NK-92 (cell line): ENCODE data around the gene S100B.

Experiments
- DNase-seq: peaks from one replicate; lab custom pipeline; 2025; ENCODE audit not compliant: unreplicated experiment; lab: John Stamatoyannopoulos, UW

The S100B gene

DNA sequence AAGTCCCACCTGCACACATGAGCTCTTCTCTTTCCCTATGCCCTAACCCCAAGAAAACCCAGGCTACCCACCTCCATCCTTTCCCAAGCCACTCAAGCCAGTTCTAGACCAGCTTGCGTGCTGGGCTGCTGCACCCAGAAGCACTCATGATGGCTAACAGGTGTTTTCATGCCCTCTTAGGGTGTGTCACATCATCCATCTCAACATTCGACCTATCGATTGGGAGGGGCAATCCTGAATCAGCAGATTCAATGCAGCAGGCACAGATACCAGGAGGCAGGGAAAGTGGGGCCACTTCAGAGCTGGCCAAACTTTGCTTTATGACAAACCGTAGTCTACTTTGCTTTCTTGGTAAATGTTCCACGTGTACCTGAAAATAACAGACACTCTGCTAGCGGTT lies 24.0 kb upstream of the S100B start:
- DNase-seq = no peak

DNA sequence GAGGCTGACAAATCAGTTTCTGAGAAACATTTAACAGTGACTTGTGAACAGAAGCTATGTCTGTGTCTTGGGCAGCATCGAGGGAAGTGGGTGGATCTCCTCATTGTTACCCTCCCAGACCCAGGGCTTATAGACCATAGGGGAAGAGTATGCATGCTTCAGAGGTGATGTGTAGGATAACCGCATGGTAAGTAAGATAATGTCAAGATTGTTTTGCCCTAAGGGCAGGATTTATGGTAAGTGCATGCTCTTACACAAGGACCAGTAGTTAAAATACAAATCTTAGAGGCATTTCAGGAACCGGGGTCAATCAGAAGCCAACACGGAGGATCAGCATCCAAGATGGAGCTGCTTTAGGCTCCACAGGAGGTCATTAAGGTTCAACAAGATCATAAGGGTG lies 22.8 kb upstream of the S100B start:
- no peak for DNase-seq

- no peak for DNase-seq
Observed at GRCh38 chr21:46626975-46627501, 22.2 kb upstream of the S100B start.

DNA sequence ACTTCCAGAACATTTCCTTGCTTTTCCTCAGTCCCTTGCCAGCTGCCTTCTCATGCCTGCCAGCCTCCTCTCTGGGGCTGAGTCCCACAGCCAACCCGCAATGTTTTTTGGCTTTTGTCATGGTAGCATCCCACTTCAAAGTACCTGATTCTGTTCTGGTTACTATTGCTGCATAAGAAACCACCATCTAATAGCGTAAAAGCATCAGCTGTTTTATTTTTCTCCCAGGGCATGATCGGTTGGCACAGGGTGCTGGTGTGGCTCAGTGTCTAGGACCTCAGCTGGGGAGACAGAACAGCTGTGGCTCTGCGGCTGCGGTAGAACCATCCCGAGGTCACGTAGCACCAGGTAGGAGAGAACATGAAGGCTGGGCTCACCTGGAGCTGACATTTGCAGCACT lies 21.7 kb upstream of the S100B start:
- no peak for DNase-seq

DNA sequence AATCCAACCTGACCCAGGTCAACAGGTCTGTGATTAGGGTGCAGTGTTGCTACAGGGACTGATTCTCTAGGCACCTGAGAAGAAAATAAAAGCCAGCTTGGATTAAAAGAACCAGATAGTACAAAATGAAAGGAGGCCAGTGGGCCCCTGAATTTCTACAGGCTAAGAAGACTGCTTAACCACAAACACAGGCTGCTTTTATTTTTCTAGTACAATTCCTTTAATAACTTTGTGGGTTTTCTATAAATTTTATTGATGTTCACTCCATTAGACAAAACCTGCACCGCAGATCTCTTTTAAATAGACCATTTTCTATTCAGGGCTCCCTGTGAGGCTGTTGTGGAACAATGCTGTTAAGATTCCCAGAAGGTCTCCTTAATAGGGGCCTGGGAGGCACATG lies 20.9 kb upstream of the S100B start:
- DNase-seq = no peak

- DNase-seq = no peak
Observed at GRCh38 chr21:46624050-46624449, 19.2 kb upstream of the S100B start.

- no peak for DNase-seq
Observed at GRCh38 chr21:46622226-46622625, 17.3 kb upstream of the S100B start.

DNA sequence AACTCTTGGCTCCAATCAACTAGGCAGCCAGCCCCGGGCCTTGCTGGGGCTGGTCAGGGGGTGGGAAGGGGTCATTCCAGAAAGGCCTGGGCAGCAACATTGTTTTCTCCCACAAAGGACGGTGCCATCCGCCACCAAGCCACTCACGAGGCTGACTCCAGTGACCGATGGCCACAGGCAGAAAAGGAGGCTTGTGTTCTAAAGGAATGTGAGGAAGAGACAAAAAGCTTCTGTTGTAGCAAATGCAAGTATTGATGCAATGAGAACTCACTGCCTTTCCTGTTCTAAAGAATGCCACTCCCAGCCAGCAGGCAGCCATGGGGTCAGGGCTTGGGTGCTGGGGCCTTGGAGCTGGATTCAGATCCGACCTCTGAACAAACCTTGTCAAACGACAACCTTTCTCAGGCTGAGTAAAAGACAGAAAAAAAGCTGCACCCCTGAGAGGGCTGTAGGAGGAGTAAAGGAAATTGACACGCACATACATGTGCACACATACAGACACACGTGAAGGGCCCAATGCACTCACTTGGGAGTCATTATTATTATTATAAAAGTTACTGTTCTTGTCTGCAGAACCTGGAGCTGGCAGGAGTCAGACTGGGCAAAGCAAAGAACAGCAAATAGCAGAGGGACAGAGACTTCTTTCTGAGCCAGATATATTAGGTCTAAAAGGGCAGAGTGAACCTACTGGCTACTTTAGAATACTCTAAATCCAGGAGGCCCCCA lies 16.7 kb upstream of the S100B start:
- DNase-seq = no peak

DNA sequence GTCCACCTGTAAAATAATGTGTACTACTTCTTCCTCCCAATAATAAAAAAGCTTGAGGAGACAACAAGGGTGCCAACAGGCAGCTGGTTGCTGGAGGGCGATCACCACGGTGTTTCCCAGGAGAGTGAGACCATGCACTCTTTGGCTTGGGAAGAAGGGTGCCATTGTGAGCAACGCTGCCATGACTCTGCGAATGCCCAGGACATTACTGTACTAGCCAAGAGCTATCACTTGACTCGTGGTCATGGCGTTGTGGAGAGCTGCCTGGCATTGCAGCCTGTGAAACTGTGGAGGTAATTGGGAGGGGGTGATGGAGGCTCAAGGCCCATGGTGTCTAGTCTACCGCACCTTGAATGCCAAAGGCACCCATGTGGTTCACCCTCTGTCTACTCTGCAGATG lies 16.0 kb upstream of the S100B start:
- DNase-seq = no peak

DNA sequence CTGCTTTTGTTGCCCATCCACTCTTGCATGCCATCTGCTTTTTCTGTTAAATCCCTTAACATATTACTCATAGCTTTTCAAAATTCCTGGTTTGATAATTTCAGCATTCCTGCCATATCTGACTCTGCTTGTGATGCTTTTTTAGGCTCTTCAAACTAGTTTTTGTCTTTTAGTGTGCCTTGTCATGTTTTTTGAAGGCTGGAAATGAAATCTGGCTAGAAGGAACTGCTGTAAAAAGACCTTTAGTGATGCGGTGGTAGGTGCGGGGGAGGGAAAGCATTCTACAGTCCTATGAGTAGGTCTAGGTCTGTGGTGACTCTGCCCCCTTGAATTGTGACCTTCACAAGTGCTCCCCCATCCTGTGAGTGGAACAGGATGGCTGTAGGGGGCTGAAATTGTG lies 15.0 kb upstream of the S100B start:
- no peak for DNase-seq

GRCh38 chr21:46618738-46619379 lies 14.0 kb upstream of the S100B start:
- no peak for DNase-seq

DNA sequence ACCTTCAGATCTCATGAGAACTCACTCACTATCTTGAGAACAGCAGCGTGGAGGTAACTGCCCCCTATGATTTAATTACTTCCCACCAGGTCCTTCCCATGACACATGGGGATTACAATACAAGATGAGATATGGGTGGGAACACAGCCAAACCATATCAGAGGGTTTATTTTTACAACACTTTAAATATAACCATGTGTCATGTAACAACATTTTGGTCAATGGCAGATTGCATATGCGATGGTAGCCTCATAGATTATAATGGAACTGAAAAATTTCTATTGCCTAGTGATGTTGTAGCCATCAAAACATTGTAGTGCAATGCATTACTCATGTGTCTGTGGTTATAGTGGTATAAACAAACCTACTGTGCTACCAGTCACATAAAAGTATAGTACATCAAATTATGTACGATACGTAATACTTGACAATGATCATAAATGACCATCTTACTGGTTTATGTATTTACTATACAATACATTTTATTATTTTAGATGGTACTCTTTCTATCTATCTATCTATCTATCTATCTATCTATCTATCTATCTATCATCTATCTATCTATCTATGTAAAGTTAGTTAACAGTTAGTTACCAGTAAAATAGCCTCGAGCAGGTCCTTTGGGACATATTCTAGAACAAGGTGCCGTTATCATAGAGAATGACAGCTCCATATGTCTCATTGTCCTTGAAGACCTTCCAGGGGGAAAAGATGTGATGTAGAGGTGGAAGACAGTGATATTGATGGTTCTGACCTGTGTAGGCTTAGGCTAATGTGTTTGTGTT lies 12.6 kb upstream of the S100B start:
- no peak for DNase-seq

DNA sequence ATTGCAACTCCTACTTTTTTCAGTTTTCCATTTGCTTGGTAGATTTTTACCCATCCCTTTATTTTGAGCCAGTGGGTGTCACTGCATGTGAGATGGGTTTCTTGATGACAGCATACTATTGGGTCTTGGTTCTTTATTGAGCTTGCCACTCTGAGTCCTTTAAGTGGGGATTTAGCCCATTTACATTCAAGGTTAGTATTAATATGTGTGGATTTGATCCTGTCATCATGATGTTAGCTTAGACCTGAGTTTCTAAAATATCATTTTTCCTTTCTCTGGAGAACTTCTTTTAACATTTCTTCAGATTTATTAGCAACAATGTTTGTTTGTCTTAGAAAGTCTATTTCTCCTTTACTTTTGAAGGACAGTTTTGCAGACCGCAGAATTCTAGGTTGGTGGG lies 11.8 kb upstream of the S100B start:
- no peak for DNase-seq

- no peak for DNase-seq
Observed at GRCh38 chr21:46616050-46616449, 11.2 kb upstream of the S100B start.

- no peak for DNase-seq
Observed at GRCh38 chr21:46613391-46613790, 8.5 kb upstream of the S100B start.

- no peak for DNase-seq
Observed at GRCh38 chr21:46610018-46610701, 5.3 kb upstream of the S100B start.

DNA sequence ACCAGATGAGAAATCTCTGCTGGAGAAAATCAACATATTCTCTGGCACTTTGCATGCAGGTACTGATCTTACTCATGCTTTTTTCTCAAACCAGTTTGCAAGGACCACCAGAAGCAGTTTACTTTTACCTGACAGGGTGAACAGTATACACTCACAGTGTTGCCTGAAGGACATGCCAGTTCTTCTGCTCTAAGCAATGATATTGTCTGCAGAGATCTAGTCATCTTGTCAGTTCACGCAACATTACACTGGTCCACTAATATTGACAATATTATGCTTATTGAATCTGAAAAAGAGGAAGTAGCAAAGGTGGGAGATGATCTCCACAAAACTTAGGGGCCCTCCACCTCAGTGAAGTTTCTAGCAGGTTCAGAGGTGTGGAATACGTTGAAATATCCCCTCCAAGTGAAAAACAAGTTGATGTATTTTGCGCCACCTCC lies 3.8 kb upstream of the S100B start:
- DNase-seq = no peak

GRCh38 chr21:46607636-46608035 lies 2.8 kb upstream of the S100B start:
- no peak for DNase-seq

DNA sequence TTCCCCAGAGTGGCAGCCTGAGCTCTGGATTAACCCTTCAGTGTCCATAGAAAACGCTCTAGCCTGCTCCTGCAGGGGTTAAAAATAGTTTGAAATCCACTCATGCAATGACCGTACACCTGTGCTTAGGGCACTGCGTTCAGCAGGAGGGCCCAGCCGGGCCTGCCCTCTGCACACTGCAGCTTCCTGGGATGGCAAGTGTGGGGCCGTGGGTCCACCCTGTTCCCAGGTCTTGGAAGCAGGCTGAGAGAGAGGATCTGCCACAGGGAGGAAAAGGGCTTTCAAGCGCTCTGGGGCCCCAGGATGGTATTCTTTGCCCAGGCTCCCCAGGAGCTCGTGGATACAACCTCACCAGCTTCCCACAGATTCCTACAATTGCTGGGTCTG lies 1.5 kb upstream of the S100B start:
- no peak for DNase-seq

GRCh38 chr21:46605767-46606426 lies 1.0 kb upstream of the S100B start:
- no peak for DNase-seq
